ENCODE data around the gene MAP2K4. TPM values are rescaled to one million over a fixed set of nuclear protein-coding genes. Genes with fewer than 3 reads are reported as not detected.

The MAP2K4 gene
- total and polyA plus RNA-seq, 2 of the 4 experiments (the other 2 are of a cell fraction): 14.5 to 32.6 TPM

- no peak overlapping the region for H2BK5ac ChIP-seq (ENCODE audit: low read depth, low read length, poor library complexity, severe bottlenecking)
- no peak overlapping the region; the same call in 1 of the 2 replicates for H2AK5ac ChIP-seq (ENCODE audit: low read depth, low read length)
- no peak overlapping the region; the same call in 1 of the 2 replicates for H3K14ac ChIP-seq (replicated peaks; ENCODE audit: low read depth, low read length)
- TF ChIP-seq SMC3 (IDR thresholded peaks at IDR 0.05; ENCODE audit: low read depth, low read length) (no peak), MAZ (IDR thresholded peaks at IDR 0.05; ENCODE audit: borderline replicate concordance, low read depth, low read length) (no peak), NFE2L2 (IDR thresholded peaks at IDR 0.05; ENCODE audit: low read depth, low read length) (no peak), POLR2A (IDR thresholded peaks at IDR 0.05; ENCODE audit: low read depth, low read length) (no peak), MAFK (IDR thresholded peaks at IDR 0.05; ENCODE audit: low read depth, low read length) (no peak), BHLHE40 (IDR thresholded peaks at IDR 0.05; ENCODE audit: low read depth, low read length) (no peak)
- no peak overlapping the region for H2BK20ac ChIP-seq (ENCODE audit: low read depth, low read length)
- peaks cover 4% of the 10 kb centered on the region; the same call in 1 of the 2 replicates for H4K20me1 ChIP-seq (ENCODE audit: insufficient read depth, low read length)
- no peak overlapping the region for H3K23ac ChIP-seq (ENCODE audit: low read depth, low read length)
- H3K4ac ChIP-seq (ENCODE audit: low read depth, low read length): no peak overlapping the region
- peaks cover 6% of the 10 kb centered on the region for H3K9me1 ChIP-seq (ENCODE audit: insufficient read depth, low read length)
- H4K91ac ChIP-seq (ENCODE audit: insufficient read depth, low read depth, low read length): no peak overlapping the region
- H4K5ac ChIP-seq (ENCODE audit: low read depth, low read length): no peak overlapping the region
- POLR2A ChIA-PET (ENCODE audit: unreplicated experiment): no interaction called here
- peaks cover 11% of the 10 kb centered on the region for H3K4me1 ChIP-seq (ENCODE audit: control insufficient read depth, insufficient read depth, low read length)
- H3K79me1 ChIP-seq (ENCODE audit: low read depth in 1 of 2, low read length in 2 of 2): peaks cover 53 to 80% of the 10 kb centered on the region in 2 experiments
- H3K27ac ChIP-seq (ENCODE audit: insufficient read depth, low read length): no peak overlapping the region
- CTCF ChIA-PET: no interaction called here
- H3K18ac ChIP-seq (ENCODE audit: low read depth, low read length): no peak overlapping the region
- ATAC-seq (ENCODE audit: low read depth): no peak
- dilution Hi-C loops (cut with HindIII; ENCODE audit: low sequenced_read_pairs, unreplicated experiment) (no loop called here), intact Hi-C loops (cut with micrococcal nuclease) (no loop called here), in situ Hi-C loops (cut with MboI; ENCODE audit: low sequenced_read_pairs) (no loop called here)
- no peak overlapping the region for H3K4me3 ChIP-seq (ENCODE audit: insufficient read depth, low read depth, low read length)
- no peak overlapping the region for H3K56ac ChIP-seq (ENCODE audit: extremely low read depth, insufficient read depth, low read length)
- no peaks in the 10 kb centered on the region for H3K9me3 ChIP-seq (ENCODE audit: control insufficient read depth, insufficient read depth, low read length)
- H3K36me3 ChIP-seq (ENCODE audit: control insufficient read depth, insufficient read depth, low read length): peaks cover 6% of the 10 kb centered on the region
- DNase-seq: no peak
- no peak overlapping the region for H2AK9ac ChIP-seq (replicated peaks; ENCODE audit: low read depth, low read length, poor library complexity)
- no peak overlapping the region for H2BK120ac ChIP-seq (ENCODE audit: low read depth, low read length)
- H3K9ac ChIP-seq (ENCODE audit: low read depth, low read length): no peak overlapping the region
- no peak overlapping the region; the same call in 2 of the 3 replicates for H2BK15ac ChIP-seq (ENCODE audit: low read depth, low read length)
- H3K27me3 ChIP-seq (ENCODE audit: control insufficient read depth, insufficient read depth, low read length): no peaks in the 10 kb centered on the region
- no TSS peak for BruUV-seq (replicated peaks)
- 94% methylated on average over 2 of the region's 4 CpGs; no CpG with 5 or more reads in 1 of the 2 experiments for WGBS, 2 experiments (ENCODE audit: extremely low coverage in 2 of 2, insufficient read length in 1 of 2)
- no peak overlapping the region for H2AFZ ChIP-seq (replicated peaks; ENCODE audit: low read length, poor library complexity)
- no peak overlapping the region for H3K4me2 ChIP-seq (ENCODE audit: low read depth, low read length)
- H4K8ac ChIP-seq (ENCODE audit: low read depth in 2 of 2, low read length in 2 of 2): no peak overlapping the region
These were observed 64.6 kb downstream of the MAP2K4 start for GRCh38 chr17:12085076-12085949.

Data from IMR-90 (cell line).